Parathyroid adenoma (tissue), 2 donors: ENCODE results near the gene COPS2.

Experiments
- H2AFZ ChIP-seq: fragments of 300-600 bp; sonication (generic); one replicate; pipeline ENCODE4 v1.7.0; 2017; ENCODE audit warnings: antibody characterized with exemption, mild to moderate bottlenecking
- H3K27ac ChIP-seq: fragments of 300-600 bp; sonication (generic); one replicate; pipeline ENCODE4 v1.7.0; 2017
- H3K27me3 ChIP-seq: fragments of 300-600 bp; sonication (generic); one replicate; pipeline ENCODE4 v1.7.0; 2017; ENCODE audit warnings: low read length; ENCODE audit not compliant: control insufficient read depth, insufficient read depth
- H3K36me3 ChIP-seq: fragments of 300-600 bp; sonication (generic); one replicate; pipeline ENCODE4 v1.7.0; 2017; ENCODE audit warnings: low read length; ENCODE audit not compliant: control insufficient read depth, insufficient read depth
- H3K4me1 ChIP-seq: fragments of 300-600 bp; sonication (generic); one replicate; pipeline ENCODE4 v1.7.0; 2017; ENCODE audit warnings: control low read depth
- H3K4me2 ChIP-seq: fragments of 300-600 bp; sonication (generic); one replicate; pipeline ENCODE4 v1.7.0; 2017; ENCODE audit warnings: low read length
- H3K4me3 ChIP-seq: fragments of 300-600 bp; sonication (generic); one replicate; pipeline ENCODE4 v1.7.0; 2017; ENCODE audit warnings: low read depth, low read length
- H3K79me2 ChIP-seq: fragments of 300-600 bp; sonication (generic); one replicate; pipeline ENCODE4 v1.7.0; 2017; ENCODE audit warnings: control low read depth
- H3K9ac ChIP-seq: fragments of 300-600 bp; sonication (generic); one replicate; pipeline ENCODE4 v1.7.0; 2017; ENCODE audit warnings: mild to moderate bottlenecking
- H3K9me3 ChIP-seq: fragments of 300-600 bp; sonication (generic); one replicate; pipeline ENCODE4 v1.7.0; 2017; ENCODE audit warnings: low read length; ENCODE audit not compliant: control insufficient read depth
- TF ChIP-seq, protein P1 (sequence below): fragments of 300-600 bp; sonication (generic); IDR thresholded peaks from one replicate; pipeline ENCODE4 v1.7.0; 2017; ENCODE audit warnings: antibody characterized with exemption, mild to moderate bottlenecking
- donor health status: primary hyperparathyroidism.

Gene COPS2

DNA sequence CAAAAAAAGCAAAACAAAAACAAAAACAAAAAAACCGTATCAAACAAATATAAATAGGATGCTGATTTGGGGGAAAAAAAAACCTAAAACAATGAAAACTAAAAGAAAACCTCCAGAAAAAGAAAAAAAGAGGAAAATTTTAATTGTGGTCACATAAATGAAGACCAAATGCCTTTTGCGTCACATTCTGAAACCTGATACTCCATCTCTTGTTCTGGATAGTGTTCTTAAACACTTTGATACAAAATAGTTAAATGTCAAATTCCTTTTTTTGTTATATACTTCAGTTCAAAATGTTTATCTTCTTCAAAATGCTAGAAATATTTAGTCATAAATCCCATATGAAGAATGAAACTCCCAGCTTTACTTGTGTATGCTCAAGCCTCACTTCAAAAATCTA lies 31.0 kb downstream of the COPS2 start:
- H3K4me1 ChIP-seq: no peaks in the 10 kb centered on the region
- no peaks in the 10 kb centered on the region for H3K79me2 ChIP-seq
- TF ChIP-seq, protein P1, sequence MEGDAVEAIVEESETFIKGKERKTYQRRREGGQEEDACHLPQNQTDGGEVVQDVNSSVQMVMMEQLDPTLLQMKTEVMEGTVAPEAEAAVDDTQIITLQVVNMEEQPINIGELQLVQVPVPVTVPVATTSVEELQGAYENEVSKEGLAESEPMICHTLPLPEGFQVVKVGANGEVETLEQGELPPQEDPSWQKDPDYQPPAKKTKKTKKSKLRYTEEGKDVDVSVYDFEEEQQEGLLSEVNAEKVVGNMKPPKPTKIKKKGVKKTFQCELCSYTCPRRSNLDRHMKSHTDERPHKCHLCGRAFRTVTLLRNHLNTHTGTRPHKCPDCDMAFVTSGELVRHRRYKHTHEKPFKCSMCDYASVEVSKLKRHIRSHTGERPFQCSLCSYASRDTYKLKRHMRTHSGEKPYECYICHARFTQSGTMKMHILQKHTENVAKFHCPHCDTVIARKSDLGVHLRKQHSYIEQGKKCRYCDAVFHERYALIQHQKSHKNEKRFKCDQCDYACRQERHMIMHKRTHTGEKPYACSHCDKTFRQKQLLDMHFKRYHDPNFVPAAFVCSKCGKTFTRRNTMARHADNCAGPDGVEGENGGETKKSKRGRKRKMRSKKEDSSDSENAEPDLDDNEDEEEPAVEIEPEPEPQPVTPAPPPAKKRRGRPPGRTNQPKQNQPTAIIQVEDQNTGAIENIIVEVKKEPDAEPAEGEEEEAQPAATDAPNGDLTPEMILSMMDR: no peak
- no peak overlapping the region for H3K4me2 ChIP-seq
- no peaks in the 10 kb centered on the region for H3K27me3 ChIP-seq
- no peak overlapping the region for H2AFZ ChIP-seq
- no peak overlapping the region for H3K4me3 ChIP-seq
- no peak overlapping the region for H3K27ac ChIP-seq
- no peak overlapping the region for H3K9ac ChIP-seq
- H3K9me3 ChIP-seq: no peaks in the 10 kb centered on the region
- no peaks in the 10 kb centered on the region for H3K36me3 ChIP-seq

DNA sequence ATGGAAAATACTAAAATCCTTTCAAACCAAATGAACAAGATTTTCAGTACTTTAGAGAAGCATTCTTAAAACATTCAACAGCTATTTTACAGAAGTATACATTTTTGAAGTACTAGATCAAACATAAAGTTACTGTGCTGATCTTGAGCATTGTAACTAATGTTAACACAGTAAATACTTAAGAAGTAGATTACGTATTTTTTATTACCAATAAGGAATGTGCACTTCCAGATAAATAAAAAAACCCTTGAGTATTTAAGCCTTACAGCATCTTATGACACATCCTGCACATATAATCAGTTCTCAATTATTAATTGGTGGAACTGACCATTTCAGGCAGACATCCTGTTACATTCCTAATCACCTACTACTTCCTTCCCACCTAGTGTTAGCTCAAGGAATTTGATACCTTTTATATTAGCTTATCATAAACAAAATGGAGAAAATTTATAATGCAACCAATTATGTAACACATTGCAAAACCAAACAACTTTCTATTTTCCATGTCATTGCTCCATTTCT lies 32.8 kb downstream of the COPS2 start:
- Histone ChIP-seq H3K36me3 (no peaks in the 10 kb centered on the region), H2AFZ (no peak overlapping the region), H3K79me2 (no peaks in the 10 kb centered on the region), H3K9ac (no peak overlapping the region), H3K4me3 (no peak overlapping the region), H3K4me1 (no peaks in the 10 kb centered on the region), H3K27ac (no peak overlapping the region), H3K9me3 (no peaks in the 10 kb centered on the region), H3K27me3 (no peaks in the 10 kb centered on the region), H3K4me2 (no peak overlapping the region)
- TF ChIP-seq, protein P1: no peak

DNA sequence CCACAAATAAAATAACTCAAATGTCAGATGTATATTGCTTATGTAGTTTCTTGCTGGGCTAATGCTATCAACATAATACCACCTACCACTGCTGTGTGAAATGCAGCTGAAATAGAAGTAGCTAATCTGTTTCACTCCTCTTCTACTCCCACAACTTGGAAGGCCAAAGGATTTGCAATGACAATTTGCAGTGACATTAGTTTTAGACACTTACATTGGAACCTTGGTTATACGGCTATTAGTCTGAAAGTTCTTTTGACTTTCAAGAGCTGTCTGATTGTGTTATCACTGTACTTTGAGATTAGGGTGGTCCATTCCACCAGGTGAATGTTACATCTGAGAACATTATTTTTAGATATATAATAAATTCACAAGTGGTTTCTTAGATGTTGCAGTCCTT lies 33.5 kb downstream of the COPS2 start:
- Histone ChIP-seq H3K79me2 (no peaks in the 10 kb centered on the region), H3K9me3 (no peaks in the 10 kb centered on the region), H3K4me1 (no peaks in the 10 kb centered on the region), H3K4me3 (no peak overlapping the region), H3K36me3 (no peaks in the 10 kb centered on the region), H3K27me3 (no peaks in the 10 kb centered on the region), H3K27ac (no peak overlapping the region), H2AFZ (no peak overlapping the region), H3K4me2 (no peak overlapping the region), H3K9ac (no peak overlapping the region)
- TF ChIP-seq, protein P1: no peak

DNA sequence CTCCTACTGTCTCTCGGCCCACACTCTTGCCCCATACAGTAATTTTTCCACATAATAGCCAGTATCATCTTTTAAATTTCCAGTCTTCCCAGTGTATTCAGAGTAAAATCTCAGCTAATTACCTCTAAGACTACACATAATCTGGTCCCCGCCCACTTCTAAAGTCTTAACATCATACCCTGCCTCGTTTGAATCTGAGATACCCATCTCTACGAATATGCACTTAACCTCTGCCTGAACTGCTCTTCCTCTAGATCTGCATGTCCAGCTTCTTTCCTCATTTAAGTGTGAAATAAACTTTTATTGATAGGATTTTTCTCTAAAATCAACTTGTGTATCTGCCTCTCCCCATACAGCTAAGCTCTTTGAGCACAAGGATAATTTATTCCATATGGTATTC lies 34.6 kb downstream of the COPS2 start:
- H2AFZ ChIP-seq: no peak overlapping the region
- no peaks in the 10 kb centered on the region for H3K4me1 ChIP-seq
- no peaks in the 10 kb centered on the region for H3K27me3 ChIP-seq
- H3K36me3 ChIP-seq: no peaks in the 10 kb centered on the region
- H3K27ac ChIP-seq: no peak overlapping the region
- TF ChIP-seq, protein P1: no peak
- H3K9me3 ChIP-seq: no peaks in the 10 kb centered on the region
- no peak overlapping the region for H3K9ac ChIP-seq
- no peaks in the 10 kb centered on the region for H3K79me2 ChIP-seq
- H3K4me2 ChIP-seq: no peak overlapping the region
- no peak overlapping the region for H3K4me3 ChIP-seq

DNA sequence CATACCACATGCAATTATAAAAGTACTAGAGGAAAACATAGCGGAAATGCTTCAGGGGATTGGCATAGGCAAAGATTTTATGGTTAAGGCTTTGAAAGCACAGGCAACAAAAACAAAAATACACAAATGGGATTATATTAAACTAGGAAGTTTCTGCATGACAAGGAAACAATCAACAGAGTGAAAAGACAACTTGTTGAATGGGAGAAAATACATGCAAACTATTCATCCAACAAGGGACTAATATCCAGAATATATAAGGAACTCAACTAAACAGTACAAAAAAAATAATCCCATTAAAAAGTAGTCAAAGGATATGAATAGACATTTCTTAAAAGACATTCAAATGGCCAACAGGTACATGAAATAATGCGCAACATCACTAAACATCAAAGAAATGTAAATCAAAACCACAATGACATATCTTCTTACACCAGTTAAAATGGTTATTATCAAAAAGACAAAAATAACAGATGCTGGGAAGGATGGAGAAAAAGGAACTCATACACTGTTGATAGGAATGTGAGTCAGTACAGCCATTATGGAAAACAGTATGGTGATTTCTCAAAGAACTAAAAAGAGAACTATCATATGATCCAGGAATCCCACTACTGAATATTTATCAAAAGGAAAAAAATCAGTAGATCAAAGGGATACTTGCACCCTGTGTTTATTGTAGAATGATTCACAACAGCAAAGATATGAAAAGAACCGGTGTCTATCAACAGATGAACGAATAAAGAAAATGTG lies 39.1 kb downstream of the COPS2 start:
- H3K9ac ChIP-seq: no peak overlapping the region
- H3K27ac ChIP-seq: no peak overlapping the region
- H3K4me2 ChIP-seq: no peak overlapping the region
- H3K9me3 ChIP-seq: no peaks in the 10 kb centered on the region
- no peak overlapping the region for H3K4me3 ChIP-seq
- H3K27me3 ChIP-seq: no peaks in the 10 kb centered on the region
- no peaks in the 10 kb centered on the region for H3K4me1 ChIP-seq
- H3K79me2 ChIP-seq: no peaks in the 10 kb centered on the region
- H2AFZ ChIP-seq: no peak overlapping the region
- TF ChIP-seq, protein P1: no peak
- H3K36me3 ChIP-seq: no peaks in the 10 kb centered on the region
